IMR-90 (cell line): ENCODE measurements around the gene DDX10. TPM values are rescaled to one million over a fixed set of nuclear protein-coding genes. Genes with fewer than 3 reads are reported as not detected.
A peak's percentile ranks its signal among the peaks of the same experiment; 100 is the strongest.

Source experiments
- ATAC-seq: fragments of 200-7000 bp; cut with Tn5 transposase; 2 replicates; pipeline ENCODE4 v1.9.1; 2020; ENCODE audit warnings: low read depth, mild to moderate bottlenecking, moderate library complexity
- BruUV-seq: library from RNA; stranded (reverse); fragments of 400-500 nt; replicated peaks from 2 replicates; lab custom pipeline; 2021; lab: Mats Ljungman, UMichigan
- CTCF ChIA-PET: fragments of 300-600 bp; formaldehyde crosslinking; extraction: SDS; loops from one replicate; lab custom pipeline; 2021; ENCODE audit warnings: antibody characterized with exemption; lab: Yijun Ruan, JAX
- POLR2A ChIA-PET: fragments of 300-600 bp; sonication (Branson Sonifier 250); formaldehyde crosslinking; loops from one replicate; lab custom pipeline; 2022; ENCODE audit warnings: antibody characterized with exemption; ENCODE audit not compliant: unreplicated experiment; lab: Charles Lee
- DNase-seq: peaks from one replicate; pipeline ENCODE4 v3.0.0; 2013
- H2AFZ ChIP-seq: replicated peaks from 2 replicates; pipeline ENCODE3; 2013; ENCODE audit warnings: low read length, mild to moderate bottlenecking; ENCODE audit not compliant: poor library complexity
- H2AK5ac ChIP-seq: 2 replicates; pipeline ENCODE4 v1.6.1; 2013; ENCODE audit warnings: low read depth, low read length, inconsistent platforms
- H2AK9ac ChIP-seq: replicated peaks from 2 replicates; pipeline ENCODE3; 2013; ENCODE audit warnings: mild to moderate bottlenecking, low read depth, low read length, moderate library complexity; ENCODE audit not compliant: poor library complexity
- H2BK120ac ChIP-seq: 2 replicates; pipeline ENCODE4 v1.6.1; 2013; ENCODE audit warnings: low read depth, low read length, inconsistent platforms
- H2BK15ac ChIP-seq: 3 replicates; pipeline ENCODE4 v1.6.1; 2013; ENCODE audit warnings: low read depth, low read length, inconsistent platforms
- H2BK20ac ChIP-seq: 2 replicates; pipeline ENCODE4 v1.6.1; 2013; ENCODE audit warnings: low read depth, mild to moderate bottlenecking, inconsistent platforms, low read length, moderate library complexity
- H2BK5ac ChIP-seq: 2 replicates; pipeline ENCODE4 v1.6.1; 2013; ENCODE audit warnings: mild to moderate bottlenecking, low read depth, low read length, inconsistent platforms; ENCODE audit not compliant: poor library complexity, severe bottlenecking
- H3K14ac ChIP-seq: replicated peaks from 2 replicates; pipeline ENCODE4 v1.6.1; 2013; ENCODE audit warnings: low read depth, low read length, inconsistent platforms
- H3K18ac ChIP-seq: 2 replicates; pipeline ENCODE4 v1.6.1; 2013; ENCODE audit warnings: low read depth, low read length, control low read depth
- H3K23ac ChIP-seq: 2 replicates; pipeline ENCODE4 v1.6.1; 2013; ENCODE audit warnings: low read depth, low read length, inconsistent platforms
- H3K27ac ChIP-seq: 2 replicates; pipeline ENCODE4 v1.5.1; 2013; ENCODE audit warnings: mild to moderate bottlenecking, control low read depth, low read length; ENCODE audit not compliant: insufficient read depth
- H3K27me3 ChIP-seq: 2 replicates; pipeline ENCODE4 v1.6.1; 2013; ENCODE audit warnings: low read length; ENCODE audit not compliant: control insufficient read depth, insufficient read depth
- H3K36me3 ChIP-seq: 2 replicates; pipeline ENCODE4 v1.6.1; 2013; ENCODE audit warnings: low read length, mixed read lengths; ENCODE audit not compliant: control insufficient read depth, insufficient read depth
- H3K4ac ChIP-seq: 2 replicates; pipeline ENCODE4 v1.6.1; 2013; ENCODE audit warnings: low read depth, low read length, inconsistent platforms
- H3K4me1 ChIP-seq: 2 replicates; pipeline ENCODE4 v1.6.1; 2013; ENCODE audit warnings: low read length, mixed read lengths; ENCODE audit not compliant: control insufficient read depth, insufficient read depth
- H3K4me2 ChIP-seq: 2 replicates; pipeline ENCODE4 v1.6.1; 2013; ENCODE audit warnings: low read depth, mild to moderate bottlenecking, control low read depth, low read length, moderate library complexity
- H3K4me3 ChIP-seq: 2 replicates; pipeline ENCODE4 v1.5.1; 2013; ENCODE audit warnings: low read depth, mild to moderate bottlenecking, control low read depth, low read length, moderate library complexity; ENCODE audit not compliant: insufficient read depth
- H3K56ac ChIP-seq: 2 replicates; pipeline ENCODE4 v1.6.1; 2013; ENCODE audit warnings: low read length, inconsistent platforms; ENCODE audit not compliant: insufficient read depth; ENCODE audit errors: extremely low read depth
- H3K79me1 ChIP-seq, 2 experiments: 2 replicates each; pipeline ENCODE4 v1.6.1; 2013; ENCODE audit warnings: low read length in 2 of 2, inconsistent platforms in 1 of 2, low read depth in 1 of 2
- H3K9ac ChIP-seq: 2 replicates; pipeline ENCODE4 v1.6.1; 2013; ENCODE audit warnings: low read depth, low read length, control low read depth
- H3K9me1 ChIP-seq: 2 replicates; pipeline ENCODE4 v1.6.1; 2013; ENCODE audit warnings: low read length, inconsistent platforms; ENCODE audit not compliant: insufficient read depth
- H3K9me3 ChIP-seq: 2 replicates; pipeline ENCODE4 v1.6.1; 2013; ENCODE audit warnings: low read length; ENCODE audit not compliant: control insufficient read depth, insufficient read depth
- H4K20me1 ChIP-seq: 2 replicates; pipeline ENCODE4 v1.6.1; 2013; ENCODE audit warnings: low read length, inconsistent platforms; ENCODE audit not compliant: insufficient read depth
- H4K5ac ChIP-seq: 2 replicates; pipeline ENCODE4 v1.6.1; 2013; ENCODE audit warnings: mild to moderate bottlenecking, low read depth, low read length, control low read depth
- H4K8ac ChIP-seq, 2 experiments: 2 replicates each; pipeline ENCODE4 v1.6.1; 2013; ENCODE audit warnings: low read depth in 2 of 2, low read length in 2 of 2, control low read depth in 1 of 2, inconsistent platforms in 1 of 2
- H4K91ac ChIP-seq: 2 replicates; pipeline ENCODE4 v1.6.1; 2013; ENCODE audit warnings: low read depth, low read length, inconsistent platforms; ENCODE audit not compliant: insufficient read depth
- BHLHE40 ChIP-seq: fragments of 150-350 bp; IDR thresholded peaks from 2 replicates; pipeline ENCODE4 v1.6.1; 2016; ENCODE audit warnings: mild to moderate bottlenecking, low read depth, low read length
- CEBPB ChIP-seq: IDR thresholded peaks from 2 replicates; pipeline ENCODE4 v1.6.1; 2012; ENCODE audit warnings: low read depth, low read length, improper control_type of control experiment
- FOS ChIP-seq: fragments of 150-350 bp; IDR thresholded peaks from 2 replicates; pipeline ENCODE4 v1.6.1; 2016; ENCODE audit warnings: low read depth, low read length
- MAFK ChIP-seq: IDR thresholded peaks from 2 replicates; pipeline ENCODE4 v1.6.1; 2012; ENCODE audit warnings: low read depth, low read length, improper control_type of control experiment
- RAD21 ChIP-seq: IDR thresholded peaks from 2 replicates; pipeline ENCODE4 v1.6.1; 2012; ENCODE audit warnings: low read length, improper control_type of control experiment
- RCOR1 ChIP-seq: IDR thresholded peaks from 2 replicates; pipeline ENCODE4 v1.6.1; 2012; ENCODE audit warnings: mild to moderate bottlenecking, low read length, improper control_type of control experiment; ENCODE audit not compliant: insufficient replicate concordance
- WGBS, 2 experiments: methylation state at CpG; one replicate each; pipeline versions ENCODE4 v1.1.5 to v1.1.7; 2013; ENCODE audit warnings: missing lambda C conversion rate in 2 of 2; ENCODE audit not compliant: insufficient read length in 1 of 2; ENCODE audit errors: extremely low coverage in 2 of 2; 5-methylcytosine and 5-hydroxymethylcytosine counted together
- dilution Hi-C: fragments of 300-500 bp; cut with HindIII; formaldehyde crosslinking; loops from one replicate; pipeline ENCODE4 v1.14.3; 2018; ENCODE audit warnings: low sequenced_read_pairs; ENCODE audit not compliant: unreplicated experiment
- in situ Hi-C: fragments of 300-500 bp; cut with MboI; formaldehyde crosslinking; loops from 3 replicates; pipeline ENCODE4 v1.14.3; 2019; ENCODE audit warnings: low sequenced_read_pairs, inconsistent platforms, mixed read lengths
- intact Hi-C: fragments of 100-400 bp; cut with micrococcal nuclease; formaldehyde crosslinking; loops from 2 replicates; pipeline ENCODE4 v1.10.0; 2022
- polyA plus RNA-seq, 3 experiments: library from polyadenylated mRNA; depleted of rRNA; stranded (reverse); fragments of >200 nt; gene quantifications; 2 replicates each; pipeline ENCODE4 v1.2.3, GENCODE V29; 2012; ENCODE audit warnings: low replicate concordance in 1 of 3
- total RNA-seq: library from RNA; depleted of rRNA; stranded (reverse); fragments of >200 nt; gene quantifications from 2 replicates; pipeline ENCODE4 v1.2.3, GENCODE V29; 2012
- TF ChIP-seq, protein P1 (sequence below): fragments of 150-350 bp; IDR thresholded peaks from 2 replicates; pipeline ENCODE4 v1.6.1; 2016; ENCODE audit warnings: low read depth, mild to moderate bottlenecking, low read length, moderate library complexity, borderline replicate concordance
- TF ChIP-seq, protein P2 (sequence below): fragments of 150-350 bp; IDR thresholded peaks from 2 replicates; pipeline ENCODE4 v1.6.1; 2017; ENCODE audit warnings: mild to moderate bottlenecking, antibody characterized with exemption, low read length, low read depth

Gene DDX10
- total and polyA plus RNA-seq, 2 of the 4 experiments (the other 2 are of a cell fraction): 20.0 to 31.9 TPM

- Histone ChIP-seq H3K4ac (no peak overlapping the region), H3K4me3 (no peak overlapping the region), H3K56ac (no peak overlapping the region), H2AK9ac (no peak overlapping the region), H2BK20ac (no peak overlapping the region), H2BK120ac (no peak overlapping the region), H3K27me3 (no peaks in the 10 kb centered on the region), H3K14ac (no peak overlapping the region), H3K18ac (no peak overlapping the region), H3K9me3 (no peaks in the 10 kb centered on the region), H3K4me1 (no peaks in the 10 kb centered on the region), H3K9me1 (no peaks in the 10 kb centered on the region), H3K23ac (no peak overlapping the region), H3K9ac (no peak overlapping the region), H2AFZ (no peak overlapping the region), H2BK5ac (no peak overlapping the region), H3K4me2 (no peak overlapping the region), H2BK15ac (no peak overlapping the region), H3K79me1 (peaks cover 3 to 24% of the 10 kb centered on the region in 2 experiments; a peak in 3 of 4 replicates), H4K5ac (no peak overlapping the region), H4K20me1 (no peaks in the 10 kb centered on the region), H3K36me3 (no peaks in the 10 kb centered on the region), H3K27ac (no peak overlapping the region), H4K8ac (no peak overlapping the region), H4K91ac (no peak overlapping the region), H2AK5ac (no peak overlapping the region)
- in situ Hi-C loops: no loop called here
- POLR2A ChIA-PET: no interaction called here
- intact Hi-C loops: no loop called here
- ATAC-seq (no peak), DNase-seq (no peak)
- dilution Hi-C loops: no loop called here
- no peak for TF ChIP-seq FOS
- peak; percentile 37 for TF ChIP-seq MAFK
- no peak for TF ChIP-seq CEBPB
- no peak for TF ChIP-seq RCOR1
- no peak for TF ChIP-seq RAD21
- TF ChIP-seq, protein P1, sequence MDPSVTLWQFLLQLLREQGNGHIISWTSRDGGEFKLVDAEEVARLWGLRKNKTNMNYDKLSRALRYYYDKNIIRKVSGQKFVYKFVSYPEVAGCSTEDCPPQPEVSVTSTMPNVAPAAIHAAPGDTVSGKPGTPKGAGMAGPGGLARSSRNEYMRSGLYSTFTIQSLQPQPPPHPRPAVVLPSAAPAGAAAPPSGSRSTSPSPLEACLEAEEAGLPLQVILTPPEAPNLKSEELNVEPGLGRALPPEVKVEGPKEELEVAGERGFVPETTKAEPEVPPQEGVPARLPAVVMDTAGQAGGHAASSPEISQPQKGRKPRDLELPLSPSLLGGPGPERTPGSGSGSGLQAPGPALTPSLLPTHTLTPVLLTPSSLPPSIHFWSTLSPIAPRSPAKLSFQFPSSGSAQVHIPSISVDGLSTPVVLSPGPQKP: no peak
- TF ChIP-seq, protein P2, sequence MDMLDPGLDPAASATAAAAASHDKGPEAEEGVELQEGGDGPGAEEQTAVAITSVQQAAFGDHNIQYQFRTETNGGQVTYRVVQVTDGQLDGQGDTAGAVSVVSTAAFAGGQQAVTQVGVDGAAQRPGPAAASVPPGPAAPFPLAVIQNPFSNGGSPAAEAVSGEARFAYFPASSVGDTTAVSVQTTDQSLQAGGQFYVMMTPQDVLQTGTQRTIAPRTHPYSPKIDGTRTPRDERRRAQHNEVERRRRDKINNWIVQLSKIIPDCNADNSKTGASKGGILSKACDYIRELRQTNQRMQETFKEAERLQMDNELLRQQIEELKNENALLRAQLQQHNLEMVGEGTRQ: no peak
- no peak for TF ChIP-seq BHLHE40
- WGBS, 2 experiments: 100% methylated on average over 2 of the region's 4 CpGs; no CpG with 5 or more reads in 1 of the 2 experiments
- no TSS peak for BruUV-seq
- CTCF ChIA-PET: no interaction called here
Observed at GRCh38 chr11:108797578-108798100, 132.8 kb downstream of the DDX10 start.
